PC-3 (cell line): Measurements from ENCODE around the gene DLL3. TPM values are rescaled to one million over a fixed set of nuclear protein-coding genes. Genes with fewer than 3 reads are reported as not detected.

Source experiments
- ATAC-seq: fragments of 200-7000 bp; cut with Tn5 transposase; 2 replicates; pipeline ENCODE4 v1.9.1; 2020; ENCODE audit warnings: mild to moderate bottlenecking, moderate library complexity
- BruUV-seq: library from RNA; stranded (reverse); fragments of 400-500 nt; replicated peaks from 2 replicates; lab custom pipeline; 2021; lab: Mats Ljungman, UMichigan
- CTCF ChIA-PET: fragments of 300-600 bp; sonication (Branson Sonifier 250); formaldehyde crosslinking; loops from one replicate; lab custom pipeline; 2022; ENCODE audit warnings: antibody characterized with exemption; lab: Charles Lee
- POLR2A ChIA-PET: fragments of 300-600 bp; sonication (Branson Sonifier 250); formaldehyde crosslinking; loops from one replicate; lab custom pipeline; 2022; ENCODE audit warnings: antibody characterized with exemption; ENCODE audit not compliant: unreplicated experiment; lab: Charles Lee
- DNase-seq: peaks from one replicate; pipeline ENCODE4 v3.0.0-alpha.2; 2015
- H2AFZ ChIP-seq: fragments of 300-600 bp; sonication (generic); 2 replicates; pipeline ENCODE4 v1.6.0; 2016; ENCODE audit warnings: antibody characterized with exemption, low read length
- H3F3A ChIP-seq: fragments of 300-600 bp; sonication (generic); one replicate; pipeline ENCODE4 v1.6.0; 2017; ENCODE audit warnings: antibody characterized with exemption, low read length, control low read depth, mild to moderate bottlenecking; ENCODE audit not compliant: unreplicated experiment
- H3K27ac ChIP-seq: fragments of 300-600 bp; sonication (generic); 2 replicates; pipeline ENCODE4 v1.5.1; 2016; ENCODE audit warnings: mild to moderate bottlenecking, low read length
- H3K27me3 ChIP-seq: fragments of 300-600 bp; sonication (generic); 2 replicates; pipeline ENCODE4 v1.6.1; 2016; ENCODE audit warnings: low read length, mixed read lengths
- H3K36me3 ChIP-seq: fragments of 300-600 bp; sonication (generic); 2 replicates; pipeline ENCODE4 v1.6.1; 2016; ENCODE audit warnings: low read depth, mixed run types, low read length, mixed read lengths
- H3K4me1 ChIP-seq: fragments of 300-600 bp; sonication (generic); 2 replicates; pipeline ENCODE4 v1.5.1; 2016; ENCODE audit warnings: low read length; ENCODE audit not compliant: insufficient read depth
- H3K4me2 ChIP-seq: fragments of 300-600 bp; sonication (generic); 2 replicates; pipeline ENCODE4 v1.6.0; 2016; ENCODE audit warnings: low read length
- H3K4me3 ChIP-seq: fragments of 300-600 bp; sonication (generic); 2 replicates; pipeline ENCODE4 v1.5.1; 2016; ENCODE audit warnings: mild to moderate bottlenecking, low read length, mixed read lengths
- H3K79me2 ChIP-seq: fragments of 300-600 bp; sonication (generic); 2 replicates; pipeline ENCODE4 v1.6.1; 2017; ENCODE audit warnings: low read length, mixed read lengths
- H3K9ac ChIP-seq: fragments of 300-600 bp; sonication (generic); 2 replicates; pipeline ENCODE4 v1.6.0; 2016; ENCODE audit warnings: mild to moderate bottlenecking, low read length
- H3K9me2 ChIP-seq: fragments of 300-600 bp; sonication (generic); replicated peaks from 2 replicates; pipeline ENCODE4 v1.6.1; 2016; ENCODE audit warnings: mixed run types, low read length, mixed read lengths
- H3K9me3 ChIP-seq: fragments of 300-600 bp; sonication (generic); 2 replicates; pipeline ENCODE4 v1.6.1; 2016; ENCODE audit warnings: low read length, mixed read lengths
- H4K20me1 ChIP-seq: fragments of 300-600 bp; sonication (generic); 2 replicates; pipeline ENCODE4 v1.6.1; 2016; ENCODE audit warnings: low read length, mixed read lengths
- EZH2 ChIP-seq: fragments of 300-600 bp; sonication (generic); IDR thresholded peaks from one replicate; pipeline ENCODE4 v1.6.1; 2017; ENCODE audit warnings: antibody characterized with exemption, mild to moderate bottlenecking, low read length; ENCODE audit not compliant: unreplicated experiment
- EZH2phosphoT487 ChIP-seq: fragments of 300-600 bp; sonication (generic); IDR thresholded peaks from 2 replicates; pipeline ENCODE4 v1.6.1; 2018; ENCODE audit warnings: mild to moderate bottlenecking, antibody characterized with exemption, low read length, borderline replicate concordance
- intact Hi-C: fragments of 100-400 bp; cut with micrococcal nuclease; formaldehyde crosslinking; loops from 2 replicates; pipeline ENCODE4 v1.9.0; 2023
- total RNA-seq: library from RNA; depleted of rRNA; stranded (reverse); fragments of >200 nt; gene quantifications from 2 replicates; pipeline ENCODE4 v1.2.3, GENCODE V29; 2014
- TF ChIP-seq, protein P1 (sequence below): fragments of 300-600 bp; sonication (generic); conservative IDR thresholded peaks from 2 replicates; pipeline ENCODE4 v1.5.1; 2017; ENCODE audit warnings: antibody characterized with exemption, low read depth, mild to moderate bottlenecking, low read length

The DLL3 gene
- total RNA-seq, 1 experiment from 2014 or later: 7.2 TPM

DNA sequence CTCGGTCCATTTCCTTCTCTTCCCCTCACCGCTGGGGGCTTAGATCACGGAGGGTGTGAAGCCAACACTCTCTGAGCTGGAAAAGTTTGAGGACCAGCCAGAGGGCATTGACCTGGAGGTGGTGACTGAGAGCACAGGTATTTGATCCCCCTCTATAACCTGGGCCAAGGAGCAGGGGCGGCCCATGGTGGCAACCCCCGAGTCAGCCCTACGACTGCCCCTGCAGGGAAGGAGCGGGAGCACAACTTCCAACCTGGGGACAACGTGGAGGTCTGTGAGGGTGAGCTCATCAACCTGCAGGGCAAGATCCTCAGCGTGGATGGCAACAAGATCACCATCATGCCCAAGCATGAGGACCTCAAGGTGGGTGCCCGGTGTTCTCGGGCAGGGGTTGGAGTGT is 29.7 kb upstream of the DLL3 start:
- no peak overlapping the region for H3K27ac ChIP-seq

GRCh38 chr19:39469567-39469966 is 29.2 kb upstream of the DLL3 start:
- TF ChIP-seq EZH2phosphoT487: no peak
- TF ChIP-seq, protein P1, sequence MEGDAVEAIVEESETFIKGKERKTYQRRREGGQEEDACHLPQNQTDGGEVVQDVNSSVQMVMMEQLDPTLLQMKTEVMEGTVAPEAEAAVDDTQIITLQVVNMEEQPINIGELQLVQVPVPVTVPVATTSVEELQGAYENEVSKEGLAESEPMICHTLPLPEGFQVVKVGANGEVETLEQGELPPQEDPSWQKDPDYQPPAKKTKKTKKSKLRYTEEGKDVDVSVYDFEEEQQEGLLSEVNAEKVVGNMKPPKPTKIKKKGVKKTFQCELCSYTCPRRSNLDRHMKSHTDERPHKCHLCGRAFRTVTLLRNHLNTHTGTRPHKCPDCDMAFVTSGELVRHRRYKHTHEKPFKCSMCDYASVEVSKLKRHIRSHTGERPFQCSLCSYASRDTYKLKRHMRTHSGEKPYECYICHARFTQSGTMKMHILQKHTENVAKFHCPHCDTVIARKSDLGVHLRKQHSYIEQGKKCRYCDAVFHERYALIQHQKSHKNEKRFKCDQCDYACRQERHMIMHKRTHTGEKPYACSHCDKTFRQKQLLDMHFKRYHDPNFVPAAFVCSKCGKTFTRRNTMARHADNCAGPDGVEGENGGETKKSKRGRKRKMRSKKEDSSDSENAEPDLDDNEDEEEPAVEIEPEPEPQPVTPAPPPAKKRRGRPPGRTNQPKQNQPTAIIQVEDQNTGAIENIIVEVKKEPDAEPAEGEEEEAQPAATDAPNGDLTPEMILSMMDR: no peak
- no peak for TF ChIP-seq EZH2
- Histone ChIP-seq H3K9me2 (no peaks in the 10 kb centered on the region), H3F3A (no peaks in the 10 kb centered on the region), H2AFZ (no peak overlapping the region), H3K36me3 (peaks cover 44% of the 10 kb centered on the region; the same call in 1 of the 2 replicates), H3K27me3 (no peaks in the 10 kb centered on the region), H3K4me3 (no peak overlapping the region), H3K9ac (no peak overlapping the region), H3K79me2 (no peaks in the 10 kb centered on the region), H3K4me1 (no peaks in the 10 kb centered on the region), H3K27ac (no peak overlapping the region), H4K20me1 (no peaks in the 10 kb centered on the region), H3K9me3 (no peaks in the 10 kb centered on the region), H3K4me2 (no peak overlapping the region)
- ChIA-PET CTCF (no interaction called here), POLR2A (no interaction called here)
- intact Hi-C loops: no loop called here
- no peak for DNase-seq
- ATAC-seq: peak; percentile 48; the same call in 1 of the 2 replicates
- no TSS peak for BruUV-seq

More for the DNA sequence above, 29.7 kb upstream of the DLL3 start:
- Histone ChIP-seq H3K36me3 (peaks cover 40% of the 10 kb centered on the region; the same call in 1 of the 2 replicates), H3K27me3 (no peaks in the 10 kb centered on the region), H3K9me3 (no peaks in the 10 kb centered on the region), H3F3A (no peaks in the 10 kb centered on the region), H3K9me2 (no peaks in the 10 kb centered on the region), H4K20me1 (no peaks in the 10 kb centered on the region), H3K4me2 (no peak overlapping the region), H3K9ac (no peak overlapping the region), H3K4me1 (no peaks in the 10 kb centered on the region), H3K4me3 (no peak overlapping the region), H2AFZ (no peak overlapping the region), H3K79me2 (no peaks in the 10 kb centered on the region)
- intact Hi-C loops: no loop called here
- TF ChIP-seq, protein P1: no peak
- TF ChIP-seq EZH2: no peak
- TF ChIP-seq EZH2phosphoT487: no peak
- no peak for DNase-seq
- ATAC-seq: no peak
- no TSS peak for BruUV-seq
- POLR2A ChIA-PET: no interaction called here
- CTCF ChIA-PET: no interaction called here

DNA sequence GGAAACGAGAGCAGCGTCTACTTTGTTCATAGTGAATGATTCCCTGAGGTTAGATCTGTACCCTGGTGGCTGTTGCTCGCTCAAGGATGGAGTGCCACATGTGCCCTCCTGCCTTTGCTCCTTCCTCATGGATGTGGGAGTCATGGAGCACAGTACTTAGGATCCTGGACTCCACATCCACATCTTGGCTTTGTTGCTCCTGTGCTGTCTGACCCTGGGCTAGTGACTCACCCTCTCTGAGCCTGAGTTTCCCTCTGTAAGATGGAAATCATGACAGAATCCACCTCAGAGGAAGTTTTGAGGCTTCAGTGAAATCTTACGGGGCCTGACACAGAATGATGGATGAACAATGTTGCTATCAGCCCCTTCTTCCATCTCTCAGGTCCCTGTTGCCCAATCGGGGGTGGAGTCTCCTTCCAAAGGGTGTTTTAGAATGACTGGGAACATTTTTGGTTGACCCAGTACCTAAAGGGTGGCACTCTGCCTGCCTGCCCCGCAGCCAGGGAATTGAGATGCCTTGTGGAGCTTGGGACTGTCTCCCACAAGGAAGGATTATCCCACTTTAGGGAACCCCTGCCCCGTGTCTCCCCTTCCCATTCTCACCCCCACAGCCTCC is 27.9 kb upstream of the DLL3 start:
- POLR2A ChIA-PET: no interaction called here
- intact Hi-C loops: loop anchor here (10.0 kb wide), 1 partner anchor 64 kb away; the partner anchor contains the start of gene EID2B
- Histone ChIP-seq H3K9me2 (no peaks in the 10 kb centered on the region), H3K27me3 (no peaks in the 10 kb centered on the region), H3K9ac (no peak overlapping the region), H2AFZ (no peak overlapping the region), H3K27ac (no peak overlapping the region), H3K79me2 (no peaks in the 10 kb centered on the region), H4K20me1 (no peaks in the 10 kb centered on the region), H3K9me3 (no peaks in the 10 kb centered on the region), H3K36me3 (peaks cover 39% of the 10 kb centered on the region; the same call in 1 of the 2 replicates), H3K4me1 (no peaks in the 10 kb centered on the region), H3F3A (no peaks in the 10 kb centered on the region), H3K4me2 (no peak overlapping the region), H3K4me3 (no peak overlapping the region)
- no TSS peak for BruUV-seq
- TF ChIP-seq EZH2 (no peak), EZH2phosphoT487 (no peak)
- TF ChIP-seq, protein P1: no peak
- DNase-seq (no peak), ATAC-seq (no peak)
- CTCF ChIA-PET: no interaction called here
